Uterus (tissue), 4 donors: Measurements from ENCODE around the gene PASK. TPM values are rescaled to one million over a fixed set of nuclear protein-coding genes. Genes with fewer than 3 reads are reported as not detected.

Source experiments
- DNase-seq, 2 donors: peaks; one replicate each; pipeline ENCODE4 v3.0.0-alpha.2; 2019 to 2020
- H3K27ac ChIP-seq, 2 donors: fragments of 200-600 bp; sonication (generic); 1 replicate in 1 of 2; 2 replicates in 1 of 2; pipeline ENCODE4 v1.5.1; 2016 to 2018
- H3K27me3 ChIP-seq, 2 donors: fragments of 200-600 bp; sonication (generic); one replicate each; pipeline ENCODE4 v1.5.1; 2018 to 2019; ENCODE audit warnings: control low read depth in 1 of 2
- H3K36me3 ChIP-seq, 2 donors: fragments of 200-600 bp; sonication (generic); one replicate each; pipeline ENCODE4 v1.5.1; 2019; ENCODE audit warnings: control low read depth in 1 of 2
- H3K4me1 ChIP-seq, 2 donors: fragments of 200-600 bp; sonication (generic); one replicate each; pipeline ENCODE4 v1.5.1; 2018 to 2019; ENCODE audit warnings: control low read depth in 1 of 2
- H3K4me3 ChIP-seq, 2 donors: fragments of 200-600 bp; sonication (generic); 1 replicate in 1 of 2; 2 replicates in 1 of 2; pipeline ENCODE4 v1.5.1; 2018 to 2019; ENCODE audit warnings: mild to moderate bottlenecking in 1 of 2
- H3K9me3 ChIP-seq, 2 donors: fragments of 200-600 bp; sonication (generic); one replicate each; pipeline ENCODE4 v1.5.1; 2019; ENCODE audit warnings: control low read depth in 1 of 2
- POLR2A ChIP-seq, 2 donors: fragments of 450-650 bp; IDR thresholded peaks; one replicate each; pipeline ENCODE4 v1.6.1; 2016; ENCODE audit warnings: antibody characterized with exemption in 2 of 2, mild to moderate bottlenecking in 1 of 2, moderate library complexity in 1 of 2
- intact Hi-C: fragments of 100-400 bp; cut with DNase I; formaldehyde crosslinking; loops from one replicate; pipeline ENCODE4 v1.15.1; 2023; ENCODE audit warnings: low total_unique reads
- total RNA-seq, 4 donors: library from RNA; depleted of rRNA in 3 of 4; stranded (reverse); fragments of >200 nt in 3 of 4; gene quantifications; one replicate each; pipeline versions ENCODE4 v1.1.0 to v1.2.4, GENCODE V29; 2014 to 2023
- TF ChIP-seq, protein P1 (sequence below), 4 experiments: fragments of 200-600 bp in 2 of 4; fragments of 450-650 bp in 2 of 4; sonication (generic) in 2 of 4; IDR thresholded peaks; one replicate each; pipeline ENCODE4 v1.5.1; 2016 to 2019; ENCODE audit warnings: antibody characterized with exemption in 4 of 4, mild to moderate bottlenecking in 2 of 4, moderate library complexity in 1 of 4
- donor health status: DM: yes; HTN: yes; CAD: no.

Gene PASK
- total RNA-seq, 4 donors from 2014 or later, result 7.4 to 16.0 (median 13.3) TPM

- Histone ChIP-seq H3K9me3 (no peaks in the 10 kb centered on the region), H3K4me3 (no peak overlapping the region), H3K4me1 (no peaks in the 10 kb centered on the region), H3K27me3 (no peaks in the 10 kb centered on the region), H3K27ac (no peak overlapping the region), H3K36me3 (no peaks in the 10 kb centered on the region)
- intact Hi-C loops, result no loop called here
- DNase-seq, result no peak
- TF ChIP-seq, protein P1, sequence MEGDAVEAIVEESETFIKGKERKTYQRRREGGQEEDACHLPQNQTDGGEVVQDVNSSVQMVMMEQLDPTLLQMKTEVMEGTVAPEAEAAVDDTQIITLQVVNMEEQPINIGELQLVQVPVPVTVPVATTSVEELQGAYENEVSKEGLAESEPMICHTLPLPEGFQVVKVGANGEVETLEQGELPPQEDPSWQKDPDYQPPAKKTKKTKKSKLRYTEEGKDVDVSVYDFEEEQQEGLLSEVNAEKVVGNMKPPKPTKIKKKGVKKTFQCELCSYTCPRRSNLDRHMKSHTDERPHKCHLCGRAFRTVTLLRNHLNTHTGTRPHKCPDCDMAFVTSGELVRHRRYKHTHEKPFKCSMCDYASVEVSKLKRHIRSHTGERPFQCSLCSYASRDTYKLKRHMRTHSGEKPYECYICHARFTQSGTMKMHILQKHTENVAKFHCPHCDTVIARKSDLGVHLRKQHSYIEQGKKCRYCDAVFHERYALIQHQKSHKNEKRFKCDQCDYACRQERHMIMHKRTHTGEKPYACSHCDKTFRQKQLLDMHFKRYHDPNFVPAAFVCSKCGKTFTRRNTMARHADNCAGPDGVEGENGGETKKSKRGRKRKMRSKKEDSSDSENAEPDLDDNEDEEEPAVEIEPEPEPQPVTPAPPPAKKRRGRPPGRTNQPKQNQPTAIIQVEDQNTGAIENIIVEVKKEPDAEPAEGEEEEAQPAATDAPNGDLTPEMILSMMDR (IDR thresholded peaks at IDR 0.05), result no peak
- no peak for TF ChIP-seq POLR2A (IDR thresholded peaks at IDR 0.05)
These were observed 37.8 kb downstream of the PASK start for GRCh38 chr2:241111440-241111805.

DNA sequence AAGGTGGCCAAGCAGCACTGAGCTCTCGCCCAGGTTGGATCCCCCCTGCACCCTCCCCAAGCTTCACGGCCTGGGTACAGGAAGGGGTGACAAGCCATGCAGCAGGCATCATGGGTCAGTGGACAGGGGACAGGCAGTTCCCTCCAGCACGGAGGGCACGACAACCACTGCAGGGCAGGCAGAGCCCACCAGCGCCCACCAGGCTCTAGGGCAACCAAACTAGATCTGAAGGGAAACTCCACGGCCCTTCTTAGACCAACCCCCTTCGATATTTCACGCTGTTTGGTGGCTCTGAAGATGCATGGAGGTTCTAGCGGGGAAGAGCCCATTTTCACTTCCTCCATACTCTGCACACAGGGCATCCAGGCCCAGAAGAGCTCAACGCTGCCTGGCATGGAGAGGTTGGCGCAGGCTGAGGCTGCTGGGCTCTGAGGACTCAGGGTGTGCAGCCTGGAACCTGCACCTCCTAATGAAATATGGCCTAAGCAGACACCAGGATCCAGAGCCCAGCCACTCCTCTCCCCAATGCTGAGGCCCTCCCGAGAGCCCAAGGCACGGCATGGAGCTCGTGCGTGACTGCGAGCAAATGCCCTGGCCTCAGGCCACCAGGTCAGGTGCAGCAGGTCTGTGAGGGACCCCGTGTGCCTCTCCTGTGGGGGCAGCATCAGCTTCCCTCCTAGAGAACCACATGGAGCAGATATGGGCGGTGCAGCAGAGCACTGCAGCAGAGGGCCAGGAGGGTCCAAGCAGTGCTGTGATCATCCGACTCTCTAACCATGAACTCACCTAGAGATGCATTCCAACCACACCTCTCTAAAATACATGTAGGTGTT is 38.4 kb downstream of the PASK start:
- Histone ChIP-seq H3K27ac (no peak overlapping the region), H3K4me3 (no peak overlapping the region), H3K36me3 (no peaks in the 10 kb centered on the region), H3K9me3 (no peaks in the 10 kb centered on the region), H3K4me1 (no peaks in the 10 kb centered on the region), H3K27me3 (no peaks in the 10 kb centered on the region)
- DNase-seq, result no peak
- no peak for TF ChIP-seq POLR2A (IDR thresholded peaks at IDR 0.05)
- intact Hi-C loops, result no loop called here

DNA sequence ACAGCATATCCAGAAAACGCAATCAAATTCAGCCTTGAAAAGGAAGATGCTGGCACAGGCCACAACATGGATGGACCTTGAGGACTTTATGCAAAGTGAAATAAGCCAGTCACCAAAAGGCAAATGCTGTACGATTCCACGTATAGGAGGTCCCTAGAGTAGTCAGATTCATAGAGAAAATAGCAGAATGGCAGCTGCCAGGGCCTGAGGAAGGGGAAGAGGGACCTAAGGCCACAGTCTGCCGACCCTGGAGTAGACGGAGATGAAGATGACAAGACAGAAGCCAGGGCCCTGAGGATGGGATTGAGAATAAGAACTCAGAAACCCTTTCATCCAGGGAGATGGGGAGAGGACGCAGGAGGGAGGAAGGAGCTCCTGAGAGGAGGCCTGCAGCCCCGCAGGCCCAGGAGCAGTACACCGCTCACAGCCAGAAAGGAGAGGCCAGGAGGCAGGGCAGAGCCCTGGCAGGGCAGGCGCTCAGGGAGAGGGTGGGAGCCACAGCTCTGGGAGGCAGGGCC is 39.1 kb downstream of the PASK start:
- Histone ChIP-seq H3K27ac (no peak overlapping the region), H3K36me3 (no peaks in the 10 kb centered on the region), H3K27me3 (no peaks in the 10 kb centered on the region), H3K4me1 (no peaks in the 10 kb centered on the region), H3K4me3 (no peak overlapping the region), H3K9me3 (no peaks in the 10 kb centered on the region)
- no peak for DNase-seq
- intact Hi-C loops, result no loop called here
- TF ChIP-seq POLR2A (IDR thresholded peaks at IDR 0.05), result no peak
- TF ChIP-seq, protein P1 (IDR thresholded peaks at IDR 0.05), result no peak

DNA sequence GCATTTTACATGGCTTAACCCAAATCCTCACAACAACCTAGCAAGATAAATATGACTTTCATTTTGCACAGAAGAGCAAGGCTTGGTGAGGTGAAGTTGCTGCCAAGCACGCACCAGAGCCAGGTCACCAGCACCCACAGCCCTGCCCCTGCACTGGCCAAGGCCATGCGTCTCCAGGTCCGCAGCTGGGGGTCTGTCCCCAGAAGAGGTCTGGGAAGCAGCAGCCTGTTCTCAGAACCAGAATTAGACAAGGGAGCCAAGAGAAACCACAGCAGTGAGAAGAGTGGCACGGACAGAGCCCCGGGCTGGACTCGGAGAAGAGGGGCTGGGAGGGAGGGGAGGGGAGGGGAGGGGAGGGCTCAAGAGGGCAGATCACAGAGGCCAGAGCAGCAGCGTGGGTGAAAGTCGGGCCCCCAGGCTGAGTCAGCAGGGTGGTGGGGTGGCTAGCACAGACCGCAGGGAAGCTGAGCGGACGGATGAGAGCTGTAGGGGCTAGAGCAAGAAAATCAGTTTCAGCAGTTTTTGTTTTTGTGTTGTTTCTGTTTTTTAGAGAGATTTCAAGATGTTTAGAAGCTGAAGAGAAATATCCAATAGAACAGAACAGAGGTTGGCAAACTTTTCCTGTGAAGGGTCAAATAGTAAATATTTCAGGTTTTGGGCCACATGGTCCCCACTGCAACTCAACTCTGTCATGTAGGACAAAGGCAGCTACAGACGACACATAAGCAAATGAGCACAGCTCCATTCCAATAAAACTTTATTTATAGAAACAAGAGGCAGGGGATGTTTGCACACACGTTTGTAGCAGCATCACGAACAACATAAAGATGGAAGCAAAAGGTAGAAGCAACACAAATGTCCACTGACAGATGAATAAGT is 39.8 kb downstream of the PASK start:
- intact Hi-C loops, result no loop called here
- TF ChIP-seq POLR2A (IDR thresholded peaks at IDR 0.05), result no peak
- TF ChIP-seq, protein P1 (IDR thresholded peaks at IDR 0.05), result no peak
- no peak overlapping the region for H3K4me3 ChIP-seq
- DNase-seq, result no peak
- no peaks in the 10 kb centered on the region for H3K36me3 ChIP-seq
- no peaks in the 10 kb centered on the region for H3K4me1 ChIP-seq
- no peaks in the 10 kb centered on the region for H3K27me3 ChIP-seq
- H3K27ac ChIP-seq, result no peak overlapping the region
- no peaks in the 10 kb centered on the region for H3K9me3 ChIP-seq

GRCh38 chr2:241108271-241109209 is 40.7 kb downstream of the PASK start:
- intact Hi-C loops, result no loop called here
- Histone ChIP-seq H3K4me3 (no peak overlapping the region), H3K27ac (no peak overlapping the region), H3K36me3 (no peaks in the 10 kb centered on the region), H3K4me1 (no peaks in the 10 kb centered on the region), H3K9me3 (no peaks in the 10 kb centered on the region), H3K27me3 (no peaks in the 10 kb centered on the region)
- TF ChIP-seq, protein P1 (IDR thresholded peaks at IDR 0.05), result no peak
- no peak for TF ChIP-seq POLR2A (IDR thresholded peaks at IDR 0.05)
- DNase-seq, result no peak
